Measurements from ENCODE around the gene AKNA.

The AKNA gene

DNA sequence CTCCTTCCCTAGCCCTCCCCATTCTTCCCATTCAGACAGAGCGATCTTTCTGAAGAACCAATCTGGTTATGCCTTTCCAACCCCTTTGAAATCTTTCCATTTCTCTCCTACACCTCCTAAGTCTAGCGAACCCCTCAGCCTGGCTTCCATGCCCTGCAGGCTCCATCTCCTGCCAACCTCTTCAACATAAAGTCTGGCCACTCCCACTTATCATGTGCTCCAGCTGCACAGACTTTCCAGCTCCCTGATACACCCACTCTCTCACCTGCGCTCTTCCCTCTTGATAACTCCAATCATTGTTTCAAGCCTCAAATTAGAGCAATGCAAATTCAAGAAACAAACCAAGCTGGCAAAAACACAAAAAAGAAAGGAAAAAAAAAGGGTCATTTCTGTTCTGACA, 68.6 kb downstream of the AKNA start:
- DNase-seq (ENCODE audit: low spot score): no peak

DNA sequence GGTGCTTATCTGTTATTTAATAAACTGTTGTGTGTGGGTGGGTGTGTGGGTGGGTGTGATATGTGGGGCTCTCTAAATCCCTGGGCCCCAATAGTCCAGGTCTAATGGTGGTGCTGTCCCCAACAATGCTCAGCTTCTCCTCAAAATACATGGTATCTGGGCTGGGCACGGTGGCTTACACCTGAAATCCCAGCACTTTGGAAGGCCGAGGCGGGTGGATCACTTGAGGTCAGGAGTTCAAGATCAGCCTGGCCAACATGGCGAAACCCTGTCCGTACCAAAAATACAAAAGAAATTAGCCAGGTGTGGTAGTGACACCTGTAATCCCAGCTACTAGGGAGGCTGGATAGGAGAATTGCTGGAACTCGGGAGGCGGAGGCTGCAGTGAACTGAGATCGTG, 69.4 kb downstream of the AKNA start:
- DNase-seq (ENCODE audit: low spot score): no peak

DNA sequence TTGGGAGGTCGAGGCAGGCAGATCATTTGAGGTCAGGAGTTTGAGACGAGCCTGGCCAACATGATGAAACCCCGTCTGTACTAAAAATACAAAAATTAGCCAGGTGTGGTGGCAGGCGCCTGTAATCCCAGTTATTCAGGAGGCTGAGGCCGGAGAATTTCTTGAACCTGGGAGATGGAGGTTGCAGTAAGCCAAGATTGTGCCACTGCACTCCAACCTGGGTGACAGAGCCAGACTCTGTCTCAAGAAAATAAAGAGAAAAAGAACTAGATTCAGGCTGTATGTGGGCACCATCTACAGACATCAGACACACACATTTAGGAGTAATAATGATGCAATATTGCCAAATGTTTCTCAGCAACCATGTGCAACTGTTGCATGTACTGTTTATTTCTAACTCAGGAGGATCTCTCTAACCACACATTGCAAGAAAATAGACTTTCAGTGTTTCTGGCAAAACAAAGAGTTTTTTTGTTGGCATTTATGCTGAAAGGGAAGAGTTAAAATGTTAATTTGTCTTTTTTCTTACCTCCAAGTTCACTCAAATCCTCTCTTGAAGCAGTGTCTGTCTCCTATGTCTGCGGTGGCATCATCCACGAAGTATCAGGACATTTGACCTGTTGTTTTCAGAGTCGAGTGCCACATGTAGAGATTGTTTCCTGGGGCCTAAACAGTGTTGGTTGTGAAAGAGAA, 70.0 kb downstream of the AKNA start:
- peak; percentile 45 for DNase-seq (ENCODE audit: low spot score)

DNA sequence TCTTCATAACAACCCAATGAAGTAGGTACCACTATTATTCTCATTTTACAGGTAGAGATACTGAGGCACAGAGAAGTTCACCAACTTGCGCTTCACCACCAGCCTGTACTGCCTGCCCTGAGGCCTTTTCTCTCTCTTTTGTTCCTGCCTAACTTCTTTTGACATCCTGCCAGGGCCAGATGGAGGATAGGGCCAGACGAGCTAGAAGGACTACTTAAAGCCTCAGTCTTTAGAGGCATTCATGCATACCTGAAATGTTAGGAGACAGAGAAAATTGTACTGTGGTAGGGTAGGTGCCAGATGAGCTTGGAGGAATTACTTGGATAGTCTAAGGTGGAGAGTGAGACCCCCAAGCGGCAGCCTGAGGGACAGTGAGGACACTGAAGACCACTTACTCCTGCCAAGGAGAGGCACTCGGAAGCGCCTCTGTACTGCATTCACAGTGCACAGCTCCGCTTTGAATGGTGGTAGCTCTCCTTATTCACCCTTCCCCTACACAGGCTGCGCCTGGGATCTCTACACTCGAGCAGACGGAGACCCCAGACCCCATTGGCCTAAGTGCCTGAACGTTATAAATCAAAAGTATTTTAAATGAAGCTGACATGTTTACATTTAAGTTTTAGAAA, 71.1 kb downstream of the AKNA start:
- DNase-seq (ENCODE audit: low spot score): no peak

DNA sequence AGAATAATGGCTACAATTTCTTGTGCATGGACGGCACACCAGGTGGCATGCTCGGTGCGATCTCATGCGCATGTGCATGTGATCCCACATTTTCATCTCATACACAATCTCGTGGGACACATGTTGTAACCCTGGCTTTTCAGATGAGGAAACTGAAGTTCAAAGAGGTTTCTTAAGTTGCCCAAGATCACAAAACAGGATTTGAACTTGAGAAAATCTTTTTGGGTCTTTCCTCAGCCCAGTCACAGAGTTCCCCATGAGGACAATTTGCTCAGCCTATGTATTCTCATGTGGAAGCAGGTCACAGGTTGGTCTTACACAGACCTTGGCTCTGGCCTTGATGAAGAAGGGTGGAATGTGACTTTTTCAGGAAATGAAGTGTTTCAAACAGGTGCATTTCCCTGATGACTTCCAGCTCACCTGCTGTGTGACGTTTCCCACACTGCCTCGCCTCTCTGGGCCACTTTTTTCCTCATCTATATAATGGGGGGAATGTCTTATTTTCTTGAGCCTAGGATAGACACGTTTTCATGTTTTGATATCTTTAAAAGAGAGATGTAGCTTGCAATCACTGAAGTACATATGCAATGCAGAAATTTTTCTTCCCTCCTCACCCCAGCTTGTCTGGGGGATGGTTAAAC, 71.9 kb downstream of the AKNA start:
- DNase-seq (ENCODE audit: low spot score): no peak

DNA sequence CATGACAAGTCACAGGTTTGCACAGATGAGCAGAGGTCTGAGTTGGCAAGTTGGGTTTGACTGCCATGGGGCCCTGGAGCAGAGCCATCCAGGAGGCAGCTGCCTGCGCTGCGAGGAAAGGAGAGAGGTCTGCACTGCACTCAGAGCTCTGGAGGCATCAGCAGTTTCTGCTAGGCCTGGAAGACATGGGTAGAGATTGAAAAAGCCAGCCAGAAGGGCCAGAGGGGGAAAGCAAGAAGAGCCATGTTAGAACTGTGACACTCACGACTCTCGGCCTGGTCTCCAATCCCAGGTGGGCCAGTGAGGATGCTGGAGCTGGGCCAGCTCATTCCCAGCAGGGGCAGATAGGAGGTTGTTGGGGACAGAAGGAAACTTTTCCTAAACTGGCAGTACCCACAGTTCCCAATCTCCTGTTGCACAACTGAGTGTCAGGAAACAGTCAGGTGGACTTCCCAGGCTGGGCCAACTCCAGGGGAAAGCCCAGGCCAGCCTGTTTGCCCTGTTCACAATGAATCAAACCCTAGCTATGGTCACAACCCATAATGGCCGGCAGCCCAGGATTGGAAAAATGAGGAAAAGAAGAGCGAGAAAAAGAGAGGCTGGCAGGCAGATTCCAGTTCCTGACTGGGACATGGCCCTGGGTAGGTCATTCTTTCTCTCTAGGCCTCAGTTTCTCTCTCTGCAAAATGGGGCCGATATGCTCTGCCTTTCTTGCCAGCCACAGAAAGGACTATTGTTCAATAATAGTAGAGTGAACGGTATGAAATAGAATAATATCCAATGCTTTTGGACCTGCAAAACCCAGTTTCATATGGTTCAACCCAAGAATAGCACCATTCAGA, 72.7 kb downstream of the AKNA start:
- DNase-seq (ENCODE audit: low spot score): no peak

DNA sequence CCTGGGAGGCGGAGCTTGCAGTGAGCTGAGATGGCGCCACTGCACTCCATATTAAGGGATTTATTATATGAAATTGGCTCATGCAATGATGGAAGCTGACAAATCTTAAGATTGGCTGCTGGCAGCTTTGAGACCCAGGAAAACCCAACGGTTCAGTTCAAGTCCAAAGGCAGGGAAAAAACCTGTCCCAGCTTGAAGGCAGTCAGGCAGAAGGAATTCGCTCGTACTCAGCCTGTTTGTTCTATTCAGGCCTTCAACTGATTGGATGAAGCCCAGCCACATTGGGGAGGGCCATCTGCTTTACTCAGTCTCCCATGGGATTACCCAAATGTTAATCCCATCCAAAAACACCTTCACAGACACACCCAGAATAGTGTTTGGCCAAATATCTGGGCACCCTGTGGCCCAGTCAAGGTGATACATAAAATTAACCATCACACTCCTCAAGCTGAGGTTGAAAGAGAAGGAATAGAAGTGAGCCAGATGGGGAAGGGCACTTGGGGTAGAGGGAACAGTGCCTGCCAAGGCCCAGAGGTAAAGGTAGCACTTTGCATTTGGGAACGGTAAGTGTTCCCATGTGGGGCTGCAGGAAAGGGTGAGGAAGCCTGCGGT, 73.4 kb downstream of the AKNA start:
- no peak for DNase-seq (ENCODE audit: low spot score)

DNA sequence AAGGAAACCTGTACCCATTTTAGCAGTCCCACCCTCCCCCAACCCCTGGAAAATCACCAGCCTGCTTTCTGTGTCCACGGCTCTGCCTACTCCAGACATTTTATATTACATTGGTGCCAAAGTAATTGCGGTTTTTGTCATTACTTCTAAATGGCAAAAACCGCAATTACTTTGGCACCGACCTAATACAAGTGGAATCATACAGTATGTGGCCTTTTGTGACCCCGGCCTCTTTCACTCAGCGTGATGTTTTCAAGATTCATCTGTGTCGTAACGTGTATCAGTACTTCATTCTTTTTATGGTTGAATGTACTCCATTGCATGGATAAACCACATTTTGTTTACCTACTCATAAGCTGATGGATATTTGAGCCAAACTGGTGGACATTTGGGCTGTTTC, 74.6 kb downstream of the AKNA start:
- DNase-seq (ENCODE audit: low spot score): no peak

DNA sequence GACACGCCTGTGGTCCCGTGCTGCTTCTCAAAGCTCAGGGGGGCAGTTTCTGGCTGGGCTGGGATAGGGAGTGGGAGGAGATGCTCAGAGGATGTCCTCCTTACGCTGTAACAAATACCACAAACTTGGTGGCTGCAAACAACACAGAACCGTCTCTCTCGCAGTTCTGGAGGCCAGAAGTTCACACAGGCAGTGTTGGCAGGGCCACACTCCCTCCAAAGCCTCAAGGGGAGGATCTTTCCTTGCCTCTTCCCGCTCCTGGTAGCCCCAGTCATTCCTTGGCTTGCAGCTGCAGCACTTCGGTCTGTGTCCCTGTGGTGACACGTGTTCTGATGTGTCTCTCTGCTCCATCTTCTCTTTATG, 75.3 kb downstream of the AKNA start:
- DNase-seq (ENCODE audit: low spot score): no peak

DNA sequence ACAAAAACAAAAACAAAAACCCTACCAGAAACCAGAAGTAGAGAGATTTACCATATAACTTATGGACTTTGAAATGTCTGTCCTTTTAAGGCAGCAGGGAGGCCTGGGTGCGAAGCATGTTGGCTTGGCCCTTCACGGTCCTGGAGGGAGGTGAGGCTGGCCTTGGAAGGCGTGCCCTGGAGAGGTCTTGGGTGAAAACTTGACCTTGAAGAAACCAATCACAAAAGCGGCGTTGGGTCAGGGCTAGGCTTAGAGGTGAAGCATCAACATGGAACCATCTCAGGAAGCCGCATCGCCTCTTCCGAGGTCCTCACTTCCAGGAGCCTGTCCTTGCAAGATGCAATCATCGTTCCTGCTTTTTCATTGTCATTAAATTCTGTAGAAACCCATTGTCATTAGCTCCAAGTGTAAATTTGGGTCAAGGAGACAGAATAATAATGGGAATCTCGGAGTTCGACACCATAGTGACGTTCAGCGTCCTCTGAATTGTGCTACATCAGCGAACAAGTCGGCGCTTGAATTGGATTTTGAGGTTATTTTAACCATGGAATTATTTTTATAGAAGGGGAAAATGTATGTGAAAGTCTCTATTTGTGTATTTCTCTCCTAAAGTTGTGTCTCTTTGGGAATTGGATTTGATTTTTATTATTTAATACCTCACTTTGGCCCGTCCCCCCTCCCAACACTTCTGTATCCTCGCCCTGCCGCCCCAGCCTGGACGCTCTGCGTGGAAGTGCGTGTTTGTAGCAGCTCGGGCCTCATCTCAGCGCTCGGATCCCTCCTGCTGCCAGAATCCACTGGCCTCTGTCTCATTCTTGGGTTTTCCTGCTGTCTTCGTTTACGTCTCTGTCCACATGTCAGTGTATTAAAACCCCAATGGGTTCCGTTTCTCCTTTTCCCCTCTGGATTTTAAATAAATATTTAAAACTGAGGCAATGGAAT, 75.9 kb downstream of the AKNA start:
- DNase-seq (ENCODE audit: low spot score): no peak

DNA sequence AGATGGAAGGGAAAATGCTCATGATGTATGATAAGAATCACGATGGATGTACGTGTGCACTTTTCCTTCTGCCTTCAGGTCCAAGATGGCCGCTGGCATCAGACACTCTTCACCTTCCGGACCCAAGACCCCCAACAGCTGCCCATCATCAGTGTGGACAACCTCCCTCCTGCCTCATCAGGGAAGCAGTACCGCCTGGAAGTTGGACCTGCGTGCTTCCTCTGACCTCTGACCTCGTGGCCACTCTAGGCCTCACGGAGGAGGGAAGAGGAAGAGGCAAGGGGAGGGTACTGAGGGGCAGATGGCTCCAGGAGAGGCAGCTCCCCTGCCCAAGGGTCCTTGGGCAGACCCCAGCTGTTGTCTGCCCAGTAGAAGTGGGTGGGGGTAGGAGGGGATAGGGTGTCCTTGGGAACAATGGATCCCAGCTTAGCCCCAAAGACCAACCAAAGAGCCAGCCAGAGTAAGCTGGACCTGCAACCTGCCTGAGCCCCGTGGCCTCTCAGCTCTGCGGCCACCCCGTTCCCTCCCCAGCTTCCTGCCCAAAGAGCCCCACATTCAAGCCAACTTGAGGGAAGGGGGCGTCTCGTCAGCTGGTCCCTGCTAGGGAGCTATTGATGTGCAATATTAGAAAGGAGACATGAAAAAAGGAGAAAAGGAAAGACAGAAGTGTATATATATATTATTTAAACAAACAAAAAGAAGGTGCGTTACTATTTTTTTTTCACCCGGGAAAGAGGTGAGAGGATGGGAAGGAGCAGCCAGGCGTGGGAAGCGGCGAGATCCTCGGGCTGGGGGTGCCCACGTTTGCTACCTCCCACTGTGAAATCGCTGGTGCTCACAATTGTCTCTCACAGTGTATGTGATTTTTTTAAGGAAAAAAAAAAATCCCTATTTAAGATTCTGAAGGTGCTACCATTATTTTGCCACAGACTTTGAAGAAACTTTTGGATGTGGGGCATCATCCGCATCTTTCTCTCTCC, 77.0 kb downstream of the AKNA start:
- no peak for DNase-seq (ENCODE audit: low spot score)

DNA sequence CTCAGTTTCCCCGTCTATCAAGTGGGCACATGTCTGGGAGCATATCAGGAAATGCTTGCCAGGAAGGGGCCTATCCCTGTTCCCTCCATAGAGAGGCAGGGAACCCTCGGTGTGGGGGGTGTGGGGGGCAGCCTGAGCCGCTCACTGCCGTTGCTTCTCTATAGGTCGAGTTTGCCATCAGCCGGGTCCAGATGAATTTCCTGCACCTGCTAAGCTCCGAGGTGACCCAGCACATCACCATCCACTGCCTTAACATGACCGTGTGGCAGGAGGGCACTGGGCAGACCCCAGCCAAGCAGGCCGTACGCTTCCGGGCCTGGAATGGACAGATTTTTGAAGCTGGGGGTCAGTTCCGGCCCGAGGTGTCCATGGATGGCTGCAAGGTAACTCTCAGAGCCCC, 78.7 kb downstream of the AKNA start:
- no peak for DNase-seq (ENCODE audit: low spot score)

DNA sequence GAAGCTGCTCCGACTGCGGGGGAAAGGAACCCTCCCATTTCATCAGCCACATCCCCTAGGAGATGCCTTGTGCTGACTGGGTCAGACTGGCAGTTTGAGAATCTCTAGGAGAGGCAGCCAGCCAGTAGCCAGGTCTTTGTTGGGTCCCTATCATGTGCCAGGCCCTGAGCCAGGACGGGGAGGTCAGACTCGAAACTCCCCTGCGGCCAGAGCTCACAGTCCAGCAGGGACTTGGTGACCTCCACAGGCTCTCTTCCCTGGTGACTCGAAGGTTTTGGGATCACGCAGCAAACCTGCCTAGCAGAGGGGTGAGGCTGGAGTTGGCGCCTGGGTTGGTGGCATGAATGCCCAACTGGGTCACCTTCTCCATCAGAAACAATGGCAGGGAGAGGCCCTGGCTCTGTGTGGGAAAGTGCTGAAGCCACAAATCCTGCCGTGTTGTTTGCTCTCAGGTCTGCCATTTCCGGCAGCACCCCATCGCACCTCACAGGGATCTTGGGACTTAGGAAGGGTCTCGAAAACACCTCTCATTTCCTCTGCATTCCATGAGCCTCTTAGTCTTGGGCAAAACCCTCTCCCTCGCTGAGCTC, 79.3 kb downstream of the AKNA start:
- no peak for DNase-seq (ENCODE audit: low spot score)

DNA sequence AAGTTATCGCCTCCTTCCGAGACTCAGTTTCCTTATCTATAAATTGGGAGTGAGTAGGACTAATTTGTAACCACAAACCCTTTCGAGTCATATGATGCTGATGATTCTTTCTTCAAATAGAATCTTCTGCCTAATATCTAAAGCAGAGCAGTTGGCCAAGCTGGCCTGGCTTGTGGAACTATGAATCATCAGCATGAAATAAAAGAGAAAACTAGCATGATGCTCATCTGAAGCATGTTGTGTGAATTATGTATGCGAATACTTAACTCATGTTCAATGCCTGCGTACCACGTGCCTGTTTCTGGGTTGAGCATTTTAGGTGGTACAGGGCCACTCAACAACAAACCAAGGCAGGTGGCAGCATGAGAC, 79.9 kb downstream of the AKNA start:
- DNase-seq (ENCODE audit: low spot score): no peak

DNA sequence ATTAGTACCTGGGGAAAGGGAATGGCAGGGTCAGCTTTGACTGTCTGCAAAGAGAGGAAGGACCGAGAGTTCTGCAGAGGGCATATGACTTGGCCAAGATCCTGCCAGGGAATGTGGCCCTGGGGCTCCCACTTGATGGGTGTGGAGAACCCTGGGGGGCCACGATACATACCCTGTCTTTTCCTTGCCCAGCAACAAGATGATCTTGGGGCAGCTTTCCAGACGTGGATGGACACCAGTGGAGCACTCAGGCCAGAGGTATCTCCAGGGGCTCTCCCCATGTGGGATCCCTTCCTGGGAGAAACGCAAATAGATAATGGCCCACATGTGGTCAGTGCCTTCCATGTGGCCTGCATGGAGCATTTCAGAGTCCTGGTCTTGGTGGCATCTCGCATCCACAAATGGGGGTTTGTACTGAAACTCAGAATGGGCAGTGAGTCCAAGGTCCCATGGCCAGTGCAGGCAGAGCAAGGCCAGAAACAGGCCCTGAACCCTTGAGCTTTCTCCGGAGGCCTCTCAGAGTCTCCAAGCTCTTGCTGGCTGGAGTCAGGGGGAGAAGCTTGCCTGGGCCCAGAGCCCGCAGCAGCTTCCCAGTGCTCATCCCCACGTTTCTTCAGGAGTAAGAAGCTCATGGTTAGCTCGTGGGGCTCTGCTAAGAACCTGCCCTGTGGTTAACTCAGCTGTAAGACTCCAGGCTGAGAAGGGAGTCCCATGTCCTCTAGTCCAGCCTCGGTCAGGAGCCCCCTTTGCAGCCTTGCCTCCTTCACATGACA, 83.2 kb downstream of the AKNA start:
- no peak for DNase-seq (ENCODE audit: low spot score)

DNA sequence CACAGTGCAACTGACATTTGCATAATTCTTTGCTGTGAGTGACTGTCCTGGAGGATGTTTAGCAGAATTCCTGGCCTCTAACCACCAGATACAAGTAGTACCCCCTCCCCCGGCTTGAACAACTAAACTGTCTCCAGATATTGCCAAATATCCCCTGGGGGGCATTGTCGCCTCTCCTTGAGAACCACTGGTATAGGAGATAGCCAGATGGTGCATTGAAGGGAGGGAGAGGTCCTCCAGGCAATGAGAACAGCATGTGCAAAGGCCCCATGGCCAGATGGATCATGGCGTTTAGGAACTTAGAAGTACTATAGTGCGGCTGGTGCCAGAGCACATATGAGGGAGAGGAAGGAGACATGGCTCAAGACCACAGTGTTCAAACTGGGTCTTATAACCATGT, 83.8 kb downstream of the AKNA start:
- no peak for DNase-seq (ENCODE audit: low spot score)

DNA sequence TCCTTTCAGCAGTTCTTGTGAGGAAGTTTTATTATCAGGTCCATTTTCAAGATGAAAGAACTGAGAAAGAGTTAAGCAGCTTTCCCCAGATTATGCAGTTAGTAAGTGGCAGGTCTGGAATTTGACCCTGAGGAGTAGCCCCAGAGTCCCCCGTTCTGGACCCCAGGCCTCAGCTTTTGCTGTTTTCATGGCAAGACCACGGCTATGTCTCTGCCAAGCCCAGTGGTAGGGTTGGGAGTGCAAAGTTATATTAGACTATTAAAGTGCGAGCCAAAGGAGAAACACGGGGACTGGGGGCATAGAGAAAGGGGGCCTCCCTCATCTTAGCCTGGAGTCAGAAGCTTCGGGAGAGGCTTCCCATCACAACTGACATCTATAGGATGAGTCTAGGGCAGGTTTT, 84.2 kb downstream of the AKNA start:
- no peak for DNase-seq (ENCODE audit: low spot score)

DNA sequence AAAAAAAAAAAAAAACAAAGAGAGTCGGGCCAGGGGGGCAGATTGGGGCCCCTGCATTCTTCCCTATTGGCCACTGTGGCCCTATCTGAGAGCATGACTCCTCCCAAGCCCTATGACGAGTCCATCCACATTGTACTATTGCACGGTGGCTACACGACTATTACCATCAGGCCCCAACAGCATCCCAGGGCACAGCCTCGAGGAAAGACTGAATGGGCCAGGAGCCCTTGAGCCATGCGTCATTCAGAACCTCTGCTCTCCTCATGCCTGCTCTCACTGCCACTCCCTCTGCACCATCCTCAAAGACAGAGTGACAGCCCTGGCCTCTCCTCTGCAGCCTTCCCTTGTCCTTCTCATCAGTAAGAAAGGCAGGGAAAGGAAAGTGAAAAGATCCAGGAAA, 85.1 kb downstream of the AKNA start:
- peak; percentile 6 for DNase-seq (ENCODE audit: low spot score)

All from AG08396 (cell line).